ENCODE results near the gene FBXO47. TPM values are rescaled to one million over a fixed set of nuclear protein-coding genes. Genes with fewer than 3 reads are reported as not detected.
"Not testable (repeated sequence)": the region's sequence is repeated elsewhere in the genome, so short reads cannot be mapped to it uniquely, and the experiment has no call there.

The FBXO47 gene
- total and polyA plus RNA-seq, 2 donors (not counting 1 experiment from before 2014, with no cell fraction given), result not detected

DNA sequence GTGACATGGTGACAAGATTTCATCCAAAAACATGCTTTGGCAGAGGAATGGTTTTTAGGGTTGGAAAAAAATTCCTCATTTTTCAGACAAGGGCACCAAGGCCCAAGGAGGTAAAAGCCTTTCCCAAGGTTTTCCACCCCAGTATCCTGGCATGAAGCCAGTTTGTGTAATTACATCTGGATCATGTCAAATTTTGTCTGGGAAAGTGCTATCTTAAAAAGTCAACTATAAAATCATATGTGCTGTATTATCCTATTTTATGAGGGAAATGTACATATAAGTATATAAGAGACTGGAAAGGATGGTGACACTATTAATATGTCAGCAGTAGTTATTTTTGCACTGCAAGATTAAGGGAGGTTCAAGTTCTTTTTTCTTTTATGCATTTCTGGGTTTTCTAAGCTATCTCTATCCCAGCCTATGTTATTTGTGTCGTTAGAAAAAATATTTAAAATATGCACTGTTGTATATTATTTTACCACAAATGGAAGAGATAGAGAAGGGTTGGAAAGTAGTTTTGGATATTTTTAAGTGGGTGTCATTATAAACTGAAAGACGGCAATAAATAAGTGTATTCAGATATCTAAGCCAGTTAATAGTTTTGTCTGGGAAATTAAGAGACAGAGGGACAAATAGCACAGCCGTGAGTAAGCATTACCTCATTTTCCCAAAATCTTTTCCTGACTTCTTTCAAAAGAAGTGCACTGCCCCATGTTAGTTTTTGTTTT lies 13.5 kb upstream of the FBXO47 start:
- H3K4me3 ChIP-seq (ENCODE audit: control extremely low read depth in 1 of 5, extremely low read depth in 1 of 5, insufficient read depth in 1 of 5, low read depth in 2 of 5, low read length in 4 of 5), result no peak overlapping the region
- H4K20me1 ChIP-seq (ENCODE audit: control insufficient read depth, insufficient read depth, low read length, poor library complexity, severe bottlenecking), result no peaks in the 10 kb centered on the region
- H3K27ac ChIP-seq (ENCODE audit: low read length in 2 of 2), result no peak overlapping the region
- Mint-ChIP-seq H3K9me3 (ENCODE audit: insufficient read depth) (no peaks in the 10 kb centered on the region), H3K4me3 (no peak overlapping the region), H3K27ac (no peak overlapping the region), H3K4me1 (peaks cover 2% of the 10 kb centered on the region), H3K27me3 (peaks cover 16% of the 10 kb centered on the region)
- H3K36me3 ChIP-seq (replicated peaks in 1 of 2; ENCODE audit: control extremely low read depth in 1 of 2, control insufficient read depth in 1 of 2, extremely low read depth in 1 of 2, insufficient read depth in 2 of 2, low read length in 1 of 2), result no peaks in the 10 kb centered on the region
- no peaks in the 10 kb centered on the region for H3K9me3 ChIP-seq (ENCODE audit: control extremely low read depth in 1 of 3, control insufficient read depth in 2 of 3, insufficient read depth in 1 of 3, low read length in 2 of 3)
- no peak overlapping the region for H2AFZ ChIP-seq (ENCODE audit: insufficient read depth, low read depth, low read length, poor library complexity, severe bottlenecking)
- ATAC-seq (ENCODE audit: low read depth) (no peak), DNase-seq (no peak)
- H3K79me2 ChIP-seq (ENCODE audit: control insufficient read depth, insufficient read depth, low read length), result no peaks in the 10 kb centered on the region
- CTCF ChIA-PET, result interaction anchor here (5.7 to 7.2 kb wide), 3 partner anchors 171 to 261 kb away, joined by 77 to 259 read pairs (median 138); partner anchors contain the start of genes ARL5C and PLXDC1
- peaks cover 0 to 3% (median 0%) of the 10 kb centered on the region in 4 experiments for H3K27me3 ChIP-seq (replicated peaks in 1 of 4; ENCODE audit: control extremely low read depth in 1 of 4, control insufficient read depth in 3 of 4, insufficient read depth in 4 of 4, low read length in 3 of 4)
- POLR2A ChIA-PET, result no interaction called here
- TF ChIP-seq, protein P1, sequence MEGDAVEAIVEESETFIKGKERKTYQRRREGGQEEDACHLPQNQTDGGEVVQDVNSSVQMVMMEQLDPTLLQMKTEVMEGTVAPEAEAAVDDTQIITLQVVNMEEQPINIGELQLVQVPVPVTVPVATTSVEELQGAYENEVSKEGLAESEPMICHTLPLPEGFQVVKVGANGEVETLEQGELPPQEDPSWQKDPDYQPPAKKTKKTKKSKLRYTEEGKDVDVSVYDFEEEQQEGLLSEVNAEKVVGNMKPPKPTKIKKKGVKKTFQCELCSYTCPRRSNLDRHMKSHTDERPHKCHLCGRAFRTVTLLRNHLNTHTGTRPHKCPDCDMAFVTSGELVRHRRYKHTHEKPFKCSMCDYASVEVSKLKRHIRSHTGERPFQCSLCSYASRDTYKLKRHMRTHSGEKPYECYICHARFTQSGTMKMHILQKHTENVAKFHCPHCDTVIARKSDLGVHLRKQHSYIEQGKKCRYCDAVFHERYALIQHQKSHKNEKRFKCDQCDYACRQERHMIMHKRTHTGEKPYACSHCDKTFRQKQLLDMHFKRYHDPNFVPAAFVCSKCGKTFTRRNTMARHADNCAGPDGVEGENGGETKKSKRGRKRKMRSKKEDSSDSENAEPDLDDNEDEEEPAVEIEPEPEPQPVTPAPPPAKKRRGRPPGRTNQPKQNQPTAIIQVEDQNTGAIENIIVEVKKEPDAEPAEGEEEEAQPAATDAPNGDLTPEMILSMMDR (IDR thresholded peaks at IDR 0.05), result no peak
- no peak for TF ChIP-seq EZH2 (IDR thresholded peaks at IDR 0.05; ENCODE audit: borderline replicate concordance, insufficient read depth, low read depth, low read length, poor library complexity, severe bottlenecking)
- no peak overlapping the region for H3K4me2 ChIP-seq (replicated peaks; ENCODE audit: low read depth, low read length, poor library complexity, severe bottlenecking)
- H3K9ac ChIP-seq (ENCODE audit: low read length), result no peak overlapping the region
- no CpG with 5 or more reads among the region's 3 CpGs for WGBS (ENCODE audit: insufficient coverage)
- H3K4me1 ChIP-seq (ENCODE audit: control insufficient read depth in 2 of 2, insufficient read depth in 2 of 2, low read length in 2 of 2), result no peaks in the 10 kb centered on the region
- intact Hi-C loops (cut with micrococcal nuclease), result no loop called here

GRCh38 chr17:38978180-38978579 lies 11.0 kb upstream of the FBXO47 start:
- no peaks in the 10 kb centered on the region for H3K4me1 ChIP-seq (ENCODE audit: control insufficient read depth in 2 of 2, insufficient read depth in 2 of 2, low read length in 2 of 2)
- no peak overlapping the region for H3K4me3 ChIP-seq (ENCODE audit: control extremely low read depth in 1 of 5, extremely low read depth in 1 of 5, insufficient read depth in 1 of 5, low read depth in 2 of 5, low read length in 4 of 5)
- ATAC-seq (ENCODE audit: low read depth), result no peak
- H3K36me3 ChIP-seq (replicated peaks in 1 of 2; ENCODE audit: control extremely low read depth in 1 of 2, control insufficient read depth in 1 of 2, extremely low read depth in 1 of 2, insufficient read depth in 2 of 2, low read length in 1 of 2), result no peaks in the 10 kb centered on the region
- no peak overlapping the region for H3K4me2 ChIP-seq (replicated peaks; ENCODE audit: low read depth, low read length, poor library complexity, severe bottlenecking)
- H3K79me2 ChIP-seq (ENCODE audit: control insufficient read depth, insufficient read depth, low read length), result no peaks in the 10 kb centered on the region
- no peak overlapping the region for H3K9ac ChIP-seq (ENCODE audit: low read length)
- H4K20me1 ChIP-seq (ENCODE audit: control insufficient read depth, insufficient read depth, low read length, poor library complexity, severe bottlenecking), result no peaks in the 10 kb centered on the region
- H3K27ac Mint-ChIP-seq, result no peak overlapping the region
- CTCF ChIA-PET, result interaction anchor here (1.1 to 1.6 kb wide), 2 partner anchors 175 to 197 kb away, joined by 3 to 10 read pairs; no protein-coding TSS in a partner anchor
- H3K27me3 ChIP-seq (replicated peaks in 1 of 4; ENCODE audit: control extremely low read depth in 1 of 4, control insufficient read depth in 3 of 4, insufficient read depth in 4 of 4, low read length in 3 of 4), result peaks cover 0 to 3% (median 0%) of the 10 kb centered on the region in 4 experiments
- H3K4me3 Mint-ChIP-seq, result no peak overlapping the region
- WGBS (ENCODE audit: insufficient coverage), result 95% methylated on average over 4 of the region's 4 CpGs
- no peak for DNase-seq
- peaks cover 1% of the 10 kb centered on the region for H3K4me1 Mint-ChIP-seq
- intact Hi-C loops (cut with micrococcal nuclease), result no loop called here
- TF ChIP-seq EZH2 (IDR thresholded peaks at IDR 0.05; ENCODE audit: borderline replicate concordance, insufficient read depth, low read depth, low read length, poor library complexity, severe bottlenecking), result no peak
- TF ChIP-seq, protein P1 (IDR thresholded peaks at IDR 0.05), result no peak
- H2AFZ ChIP-seq (ENCODE audit: insufficient read depth, low read depth, low read length, poor library complexity, severe bottlenecking), result no peak overlapping the region
- POLR2A ChIA-PET, result no interaction called here
- no peak overlapping the region for H3K27ac ChIP-seq (ENCODE audit: low read length in 2 of 2)
- H3K9me3 ChIP-seq (ENCODE audit: control extremely low read depth in 1 of 3, control insufficient read depth in 2 of 3, insufficient read depth in 1 of 3, low read length in 2 of 3), result no peaks in the 10 kb centered on the region
- H3K9me3 Mint-ChIP-seq (ENCODE audit: insufficient read depth), result no peaks in the 10 kb centered on the region
- H3K27me3 Mint-ChIP-seq, result peaks cover 14% of the 10 kb centered on the region

DNA sequence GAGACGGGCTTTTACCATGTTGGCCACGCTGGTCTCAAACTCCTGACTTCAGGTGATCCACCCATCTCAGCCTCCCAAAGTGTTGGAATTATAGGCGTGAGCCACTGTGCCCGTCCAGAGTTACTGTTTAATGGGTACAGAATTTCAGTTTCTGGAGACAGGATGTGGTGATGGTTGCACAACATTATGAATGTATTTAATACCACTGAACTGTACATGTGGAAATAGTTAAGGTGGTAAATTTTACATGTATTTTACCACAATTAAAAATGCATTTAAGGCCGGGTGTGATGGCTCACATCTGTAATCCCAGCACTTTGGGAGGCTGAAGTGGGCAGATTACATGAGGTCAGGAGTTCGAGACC lies 9.0 kb upstream of the FBXO47 start:
- H3K27ac ChIP-seq (ENCODE audit: low read length in 2 of 2); ATAC-seq (ENCODE audit: low read depth); H3K27ac Mint-ChIP-seq; H3K9me3 ChIP-seq (ENCODE audit: control extremely low read depth in 1 of 3, control insufficient read depth in 2 of 3, insufficient read depth in 1 of 3, low read length in 2 of 3); intact Hi-C loops (cut with micrococcal nuclease); H3K79me2 ChIP-seq (ENCODE audit: control insufficient read depth, insufficient read depth, low read length); H3K9me3 Mint-ChIP-seq (ENCODE audit: insufficient read depth); H3K4me2 ChIP-seq (replicated peaks; ENCODE audit: low read depth, low read length, poor library complexity, severe bottlenecking); H3K27me3 ChIP-seq (replicated peaks in 1 of 4; ENCODE audit: control extremely low read depth in 1 of 4, control insufficient read depth in 3 of 4, insufficient read depth in 4 of 4, low read length in 3 of 4); H3K36me3 ChIP-seq (replicated peaks in 1 of 2; ENCODE audit: control extremely low read depth in 1 of 2, control insufficient read depth in 1 of 2, extremely low read depth in 1 of 2, insufficient read depth in 2 of 2, low read length in 1 of 2); H3K4me1 Mint-ChIP-seq; H3K9ac ChIP-seq (ENCODE audit: low read length); H3K4me3 Mint-ChIP-seq; DNase-seq; H3K4me1 ChIP-seq (ENCODE audit: control insufficient read depth in 2 of 2, insufficient read depth in 2 of 2, low read length in 2 of 2); H4K20me1 ChIP-seq (ENCODE audit: control insufficient read depth, insufficient read depth, low read length, poor library complexity, severe bottlenecking); H3K4me3 ChIP-seq (ENCODE audit: control extremely low read depth in 1 of 5, extremely low read depth in 1 of 5, insufficient read depth in 1 of 5, low read depth in 2 of 5, low read length in 4 of 5); POLR2A ChIA-PET; H2AFZ ChIP-seq (ENCODE audit: insufficient read depth, low read depth, low read length, poor library complexity, severe bottlenecking): not testable (repeated sequence)
- CTCF ChIA-PET, result interaction anchor here (0.7 to 1.1 kb wide), 3 partner anchors 8 to 199 kb away, joined by 3 to 4 read pairs (median 4); no protein-coding TSS in a partner anchor
- peaks cover 13% of the 10 kb centered on the region for H3K27me3 Mint-ChIP-seq
- 0% methylated on average over 1 of the region's 6 CpGs for WGBS (ENCODE audit: insufficient coverage)
